Activated CD4-positive, alpha-beta T cell treated with anti-CD3 and anti-CD28 coated beads, Interleukin-10, Interleukin-2, amounts not matched to agents 100 ng/mL and 50 ng/mL, durations not matched to agents 16 hours and 8 hours (primary cell): Measurements from ENCODE around the gene FKBP11.
A peak's percentile ranks its signal among the peaks of the same experiment; 100 is the strongest.
"Not testable (repeated sequence)": the region's sequence is repeated elsewhere in the genome, so short reads cannot be mapped to it uniquely, and the experiment has no call there.

Experiments
- DNase-seq: peaks from one replicate; pipeline ENCODE4 v3.0.0-alpha.2; 2020

The FKBP11 gene

GRCh38 chr12:48954841-48955501 is 29.7 kb upstream of the FKBP11 start:
- DNase-seq, result no peak

- DNase-seq, result no peak
Observed at GRCh38 chr12:48954061-48954460, 28.8 kb upstream of the FKBP11 start.

DNA sequence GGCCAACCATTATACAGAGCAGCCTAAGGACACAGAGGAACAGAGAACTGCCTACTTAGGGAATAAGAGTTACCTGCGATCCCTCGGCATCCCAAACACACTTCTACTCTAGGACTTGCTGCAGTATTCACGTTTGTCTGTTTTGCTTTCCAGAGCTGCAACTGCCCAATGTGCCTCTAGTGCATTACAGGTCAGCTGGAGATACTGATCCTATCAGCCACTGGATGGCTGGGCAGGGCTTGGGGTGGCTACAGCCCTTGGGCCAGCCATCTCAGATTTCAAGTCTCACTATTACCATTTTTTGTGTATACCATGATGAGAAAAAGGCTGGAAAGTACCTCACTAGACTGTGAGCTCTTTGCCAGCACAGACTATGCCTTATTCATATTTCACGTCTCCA is 27.4 kb upstream of the FKBP11 start:
- no peak for DNase-seq

- no peak for DNase-seq
Observed at GRCh38 chr12:48947727-48948126, 22.4 kb upstream of the FKBP11 start.

GRCh38 chr12:48946943-48947342 is 21.7 kb upstream of the FKBP11 start:
- DNase-seq, result no peak

DNA sequence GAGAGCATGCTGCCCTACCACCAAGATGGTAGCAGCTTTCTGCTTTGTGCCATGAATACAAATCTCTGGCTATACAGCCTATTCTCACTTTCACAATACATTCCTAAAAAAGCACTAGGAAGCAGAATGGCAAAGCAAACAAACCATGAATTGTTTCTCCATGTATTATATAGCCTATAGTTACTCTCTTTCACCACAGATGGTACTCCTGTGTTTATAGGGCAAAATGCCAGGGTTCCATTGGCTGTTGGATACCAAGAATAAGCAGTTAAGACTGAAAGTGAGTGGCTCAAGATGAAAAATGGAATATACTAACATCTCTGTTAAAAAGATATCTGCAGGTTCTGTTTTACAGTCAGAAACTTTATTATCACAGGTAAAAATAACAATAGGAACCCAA is 20.9 kb upstream of the FKBP11 start:
- no peak for DNase-seq

- DNase-seq, result no peak
Observed at GRCh38 chr12:48943221-48943620, 17.9 kb upstream of the FKBP11 start.

GRCh38 chr12:48940181-48940580 is 14.9 kb upstream of the FKBP11 start:
- no peak for DNase-seq

DNA sequence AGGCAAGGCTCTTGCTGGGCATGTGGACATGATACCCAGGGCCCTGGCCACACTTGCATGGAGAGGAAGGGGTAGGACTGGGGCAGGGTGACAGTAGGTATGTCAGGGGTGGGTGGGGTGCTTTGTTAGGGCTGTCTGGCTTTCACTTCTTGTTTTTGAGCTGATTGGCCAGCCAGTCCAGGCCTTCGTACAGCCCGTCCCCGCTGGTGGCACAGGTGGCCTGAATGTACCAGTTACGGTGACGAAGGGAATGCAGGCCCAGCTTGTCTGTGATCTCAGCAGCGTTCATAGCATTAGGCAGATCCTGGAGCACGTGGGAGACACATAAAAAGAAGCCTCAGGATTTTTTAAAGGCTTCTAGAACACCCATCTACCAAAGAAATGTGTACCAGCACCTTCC is 13.5 kb upstream of the FKBP11 start:
- DNase-seq, result no peak

DNA sequence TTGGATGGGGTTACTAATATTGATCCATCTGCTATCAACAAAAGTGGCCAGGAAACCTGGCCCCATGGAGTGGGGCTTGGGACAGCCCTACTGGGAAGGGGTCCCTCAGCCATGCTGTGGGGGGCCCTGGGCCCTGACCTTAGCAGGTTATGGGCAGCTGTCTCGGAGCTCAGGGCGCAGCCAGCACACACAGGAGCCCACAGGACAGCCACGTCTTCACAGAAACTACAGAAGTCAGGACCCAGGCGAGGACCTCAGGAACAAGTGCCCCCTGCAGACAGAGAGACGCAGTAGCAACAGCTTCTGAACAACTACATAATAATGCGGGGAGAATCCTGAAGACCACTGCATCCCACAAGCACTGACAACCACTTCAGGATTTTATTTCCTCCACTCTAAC is 11.9 kb upstream of the FKBP11 start:
- no peak for DNase-seq

DNA sequence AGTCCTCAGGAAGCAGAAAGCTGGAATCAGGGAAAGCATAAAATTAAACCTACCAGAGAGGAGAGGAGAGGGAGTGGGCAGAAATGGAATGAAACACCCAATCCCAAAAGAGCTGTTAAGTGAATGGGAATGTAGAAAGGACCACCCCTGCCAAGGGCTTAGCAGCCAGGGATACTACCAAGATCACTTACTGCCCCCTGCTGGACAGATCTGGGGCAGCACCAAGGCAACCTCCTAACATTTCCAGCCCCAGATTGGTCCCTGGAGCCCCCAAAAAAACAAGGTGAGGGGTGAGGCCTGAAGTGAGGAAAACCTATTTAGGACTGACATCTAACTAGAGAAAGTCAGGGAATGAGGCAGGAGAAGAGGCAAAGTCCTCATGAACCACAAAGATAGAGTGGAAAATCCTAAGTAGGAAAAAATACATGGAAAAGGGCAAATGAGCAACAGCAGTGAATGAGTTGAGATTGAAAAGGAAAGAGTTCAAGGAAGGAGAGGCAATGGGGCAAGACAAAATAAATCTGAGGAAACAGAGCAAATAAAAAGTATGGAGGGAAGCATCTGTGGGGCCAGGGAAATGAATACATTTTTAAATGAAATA is 11.2 kb upstream of the FKBP11 start:
- DNase-seq, result peak; percentile 79

DNA sequence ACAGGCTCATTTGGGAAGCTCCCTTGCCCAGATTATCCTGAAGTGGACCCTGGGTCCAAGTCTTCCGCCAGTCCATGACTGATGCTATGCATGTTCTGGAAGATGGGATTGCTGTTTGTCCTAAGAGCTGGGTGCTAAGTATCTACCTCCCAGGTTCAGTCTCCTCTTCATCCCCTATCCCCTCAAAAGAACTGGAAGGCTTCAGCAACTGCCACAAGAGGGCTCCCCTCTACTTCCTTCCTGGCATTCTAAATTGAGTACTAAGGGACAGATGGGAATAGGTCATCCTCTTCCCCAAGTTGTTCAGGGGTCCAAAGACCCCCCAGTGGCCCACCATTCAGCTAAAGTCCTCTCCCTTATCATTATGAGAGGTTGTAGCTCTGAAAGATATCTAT is 9.0 kb upstream of the FKBP11 start:
- DNase-seq, result no peak

DNA sequence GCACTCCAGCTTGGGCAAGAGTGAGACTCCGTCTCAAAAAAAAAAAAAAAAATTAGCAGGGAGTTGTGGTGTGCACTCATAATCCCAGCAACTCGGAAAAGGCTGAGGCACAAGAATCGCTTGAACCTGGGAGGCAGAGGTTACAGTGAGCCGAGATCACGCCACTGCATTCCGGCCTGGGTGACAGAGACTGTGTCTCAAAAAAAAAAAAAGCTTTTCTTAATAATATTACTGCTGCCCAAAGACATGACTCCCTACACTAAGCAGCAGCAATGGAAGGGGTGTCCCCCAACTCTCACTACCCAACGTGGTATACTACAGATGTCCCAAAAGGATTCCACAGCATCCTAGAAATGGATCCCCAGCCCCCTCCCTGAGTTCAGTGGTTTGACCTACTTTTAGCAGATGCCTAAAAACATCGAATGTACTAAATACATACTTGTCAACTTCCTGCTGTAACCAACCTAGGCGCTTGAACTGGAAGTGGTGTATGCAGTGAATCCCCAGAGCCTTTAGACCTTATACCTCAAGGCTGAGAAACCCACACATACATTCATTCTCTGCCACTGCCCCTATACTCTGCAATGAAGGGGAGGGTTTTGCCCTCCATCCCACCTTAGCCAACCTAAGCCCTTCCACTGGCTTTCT is 8.5 kb upstream of the FKBP11 start:
- peak; percentile 36 for DNase-seq

DNA sequence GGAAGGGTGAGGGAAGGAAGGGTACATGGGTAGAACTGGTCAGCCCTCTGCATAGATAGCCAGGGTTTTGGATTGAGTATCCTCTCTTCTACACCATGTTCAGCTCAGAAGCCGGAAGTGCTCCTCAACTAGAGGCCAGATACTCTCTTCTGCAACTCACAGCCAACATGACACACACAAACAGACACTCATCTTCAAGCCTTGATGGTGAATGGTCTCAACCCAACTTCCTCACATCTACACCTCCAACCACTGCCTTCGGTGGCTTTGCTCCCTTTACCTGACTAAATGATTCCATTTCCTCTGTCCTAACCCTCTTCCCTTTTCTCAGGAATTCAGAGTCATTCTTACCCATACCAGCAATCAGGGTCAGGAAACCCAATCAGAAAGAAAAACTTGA is 7.6 kb upstream of the FKBP11 start:
- no peak for DNase-seq

DNA sequence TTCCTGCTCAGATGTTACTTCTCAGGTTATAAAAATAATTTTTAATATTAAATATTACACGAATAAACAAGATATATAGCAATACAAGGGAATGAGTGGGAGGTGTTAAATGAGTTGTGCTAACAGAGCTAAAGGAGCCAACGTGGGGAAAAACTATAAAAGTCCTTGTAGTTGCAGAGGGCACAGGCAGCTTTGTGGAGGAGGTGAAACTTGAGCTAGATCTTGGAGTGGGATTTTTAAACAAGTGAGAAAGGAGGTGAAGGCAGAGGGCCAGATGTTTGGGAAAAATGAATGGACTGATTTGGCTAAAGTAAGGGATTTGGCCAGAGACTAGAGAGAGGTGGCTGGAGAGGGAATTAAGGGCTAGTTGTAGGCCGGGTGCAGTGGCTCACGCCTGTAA is 5.2 kb upstream of the FKBP11 start:
- no peak for DNase-seq

- no peak for DNase-seq
Observed at GRCh38 chr12:48929551-48929950, 4.3 kb upstream of the FKBP11 start.

GRCh38 chr12:48927261-48927660 is 2.0 kb upstream of the FKBP11 start:
- DNase-seq, result no peak

GRCh38 chr12:48924617-48925303 is 532 bp downstream of the FKBP11 start:
- DNase-seq, result peak; percentile 77

GRCh38 chr12:48923117-48923516 is 2.2 kb downstream of the FKBP11 start:
- no peak for DNase-seq

DNA sequence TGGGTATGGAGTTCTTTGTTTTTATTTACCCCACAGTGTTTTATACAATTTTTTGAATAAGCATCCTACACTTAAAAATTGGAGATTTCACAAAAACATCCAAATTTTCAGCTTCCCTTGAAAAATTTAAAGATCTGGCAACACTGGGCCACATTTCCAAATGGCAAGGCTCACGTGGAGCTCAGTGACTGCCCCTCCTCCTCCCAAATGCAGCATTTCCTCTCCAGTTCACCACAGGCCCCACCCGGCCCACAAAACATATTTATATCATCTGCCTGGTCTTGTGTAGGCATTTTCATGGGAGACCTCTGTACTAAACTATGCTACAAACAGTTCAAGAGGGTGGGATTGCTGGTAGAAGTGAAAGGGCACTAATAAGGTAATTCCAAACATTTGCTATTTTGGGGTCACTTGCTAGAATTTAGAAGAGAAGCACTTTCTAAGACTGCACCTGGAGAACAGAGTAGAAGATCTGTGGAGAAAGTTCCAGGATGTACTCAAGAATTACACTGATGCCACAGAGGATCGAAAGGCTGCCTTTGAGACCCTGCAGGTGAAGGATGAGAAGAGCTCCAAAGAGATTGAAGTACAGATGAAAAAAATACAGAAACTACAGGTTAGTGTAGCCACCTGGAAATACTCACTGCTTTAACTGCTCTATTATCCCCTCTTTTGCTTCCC is 7.3 kb downstream of the FKBP11 start:
- no peak for DNase-seq

GRCh38 chr12:48910196-48910595 is 15.1 kb downstream of the FKBP11 start:
- no peak for DNase-seq

GRCh38 chr12:48909698-48910097 is 15.6 kb downstream of the FKBP11 start:
- DNase-seq, result not testable (repeated sequence)

DNA sequence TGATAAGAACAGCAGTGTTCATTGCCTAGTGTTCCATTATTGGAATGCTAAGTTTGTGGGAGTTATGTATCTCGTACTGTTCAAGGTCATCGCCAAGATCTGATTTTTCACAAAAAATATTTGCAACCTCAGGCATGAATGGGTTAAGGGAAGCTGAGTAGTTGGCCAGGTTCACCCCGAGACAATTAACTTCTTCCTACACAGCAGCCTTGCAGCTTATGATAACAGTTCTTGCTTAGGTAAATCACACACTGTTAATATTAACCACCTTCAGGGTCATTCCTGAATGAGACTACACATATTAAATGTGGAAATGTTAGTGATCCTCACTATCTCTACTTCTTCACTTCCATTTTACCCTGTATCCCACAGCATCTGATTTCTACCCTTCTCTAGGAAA is 18.0 kb downstream of the FKBP11 start:
- no peak for DNase-seq
